ENCODE data around the gene BBLN. TPM values are rescaled to one million over a fixed set of nuclear protein-coding genes. Genes with fewer than 3 reads are reported as not detected.

Gene BBLN
- polyA plus RNA-seq, 2 donors = 77.5 to 104 TPM

DNA sequence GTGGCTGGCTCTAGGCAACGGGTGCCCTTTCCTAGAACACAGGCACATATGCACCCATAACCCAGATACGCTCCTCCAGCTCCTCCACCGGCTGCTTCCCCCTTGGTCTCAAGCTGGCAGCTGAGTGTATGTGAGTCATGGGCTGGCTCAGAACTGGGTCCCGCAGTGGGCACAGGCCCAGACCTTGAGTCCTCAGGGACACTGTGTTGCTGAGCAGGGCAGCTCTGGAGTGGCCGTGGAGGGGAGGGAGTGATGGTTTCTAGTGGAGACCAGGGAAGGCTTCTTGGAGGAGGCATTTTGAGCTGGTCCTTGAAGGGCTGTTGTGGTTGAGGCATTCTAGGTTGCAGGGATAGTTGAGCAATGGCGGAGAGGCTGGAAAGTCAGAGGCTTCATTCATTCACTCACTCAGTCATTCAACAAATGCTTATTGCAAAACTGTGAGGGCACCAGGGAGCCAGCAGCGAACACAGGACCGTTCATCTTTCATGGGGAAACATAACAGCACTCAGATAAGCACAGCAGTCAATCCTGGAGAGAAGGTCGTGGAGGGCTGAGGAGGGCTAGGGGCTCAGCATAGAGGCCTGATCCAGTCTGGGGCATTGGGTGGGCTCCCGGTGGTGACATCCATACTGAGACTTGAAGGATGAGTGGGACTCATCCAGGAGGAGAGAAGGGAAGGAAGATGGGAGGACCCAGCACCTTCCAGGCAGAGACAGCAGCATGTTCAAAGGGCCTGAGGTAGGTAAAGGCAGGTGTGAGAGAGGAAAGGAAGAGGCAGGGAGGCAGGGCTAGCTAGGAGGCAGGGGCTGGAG lies 2.4 kb downstream of the BBLN start:
- WGBS, 2 donors = 70 to 76% methylated on average over 10 of the region's 10 CpGs
- Histone ChIP-seq H3K9me3 (ENCODE audit: control insufficient read depth in 2 of 2, insufficient read depth in 1 of 2, low read depth in 1 of 2, low read length in 1 of 2) (no peaks in the 10 kb centered on the region), H3K36me3 (ENCODE audit: control insufficient read depth in 2 of 2, insufficient read depth in 2 of 2, low read length in 1 of 2) (peaks cover 22 to 42% of the 10 kb centered on the region in 2 donors), H3K27me3 (ENCODE audit: control insufficient read depth in 1 of 2, insufficient read depth in 2 of 2, low read length in 2 of 2) (no peaks in the 10 kb centered on the region), H3K4me1 (ENCODE audit: control insufficient read depth in 2 of 2, insufficient read depth in 2 of 2, low read length in 1 of 2) (peaks cover 3 to 9% of the 10 kb centered on the region in 2 donors), H3K27ac (ENCODE audit: low read depth in 2 of 2, low read length in 1 of 2) (no peak overlapping the region), H3K4me3 (ENCODE audit: low read depth in 1 of 2, low read length in 2 of 2) (no peak overlapping the region)

- WGBS, 2 donors = 86 to 94% methylated on average over 6 of the region's 6 CpGs
- H3K36me3 ChIP-seq (ENCODE audit: control insufficient read depth in 2 of 2, insufficient read depth in 2 of 2, low read length in 1 of 2) = peaks cover 26 to 46% of the 10 kb centered on the region in 2 donors
- no peak overlapping the region for H3K4me3 ChIP-seq (ENCODE audit: low read depth in 1 of 2, low read length in 2 of 2)
- no peaks in the 10 kb centered on the region for H3K27me3 ChIP-seq (ENCODE audit: control insufficient read depth in 1 of 2, insufficient read depth in 2 of 2, low read length in 2 of 2)
- H3K27ac ChIP-seq (ENCODE audit: low read depth in 2 of 2, low read length in 1 of 2) = no peak overlapping the region
- H3K9me3 ChIP-seq (ENCODE audit: control insufficient read depth in 2 of 2, insufficient read depth in 1 of 2, low read depth in 1 of 2, low read length in 1 of 2) = no peaks in the 10 kb centered on the region
- H3K4me1 ChIP-seq (ENCODE audit: control insufficient read depth in 2 of 2, insufficient read depth in 2 of 2, low read length in 1 of 2) = peaks cover 3 to 9% of the 10 kb centered on the region in 2 donors
Observed at GRCh38 chr9:128163027-128163515, 3.0 kb downstream of the BBLN start.

GRCh38 chr9:128163523-128164306 lies 3.6 kb downstream of the BBLN start:
- 91 to 95% methylated on average over 10 of the region's 10 CpGs for WGBS, 2 donors
- H3K4me3 ChIP-seq (ENCODE audit: low read depth in 1 of 2, low read length in 2 of 2) = no peak overlapping the region
- no peaks in the 10 kb centered on the region for H3K27me3 ChIP-seq (ENCODE audit: control insufficient read depth in 1 of 2, insufficient read depth in 2 of 2, low read length in 2 of 2)
- no peaks in the 10 kb centered on the region for H3K9me3 ChIP-seq (ENCODE audit: control insufficient read depth in 2 of 2, insufficient read depth in 1 of 2, low read depth in 1 of 2, low read length in 1 of 2)
- H3K36me3 ChIP-seq (ENCODE audit: control insufficient read depth in 2 of 2, insufficient read depth in 2 of 2, low read length in 1 of 2) = peaks cover 29 to 50% of the 10 kb centered on the region in 2 donors
- H3K27ac ChIP-seq (ENCODE audit: low read depth in 2 of 2, low read length in 1 of 2) = no peak overlapping the region
- H3K4me1 ChIP-seq (ENCODE audit: control insufficient read depth in 2 of 2, insufficient read depth in 2 of 2, low read length in 1 of 2) = peaks cover 3 to 9% of the 10 kb centered on the region in 2 donors

GRCh38 chr9:128164307-128164885 lies 4.3 kb downstream of the BBLN start:
- Histone ChIP-seq H3K9me3 (ENCODE audit: control insufficient read depth in 2 of 2, insufficient read depth in 1 of 2, low read depth in 1 of 2, low read length in 1 of 2) (no peaks in the 10 kb centered on the region), H3K4me1 (ENCODE audit: control insufficient read depth in 2 of 2, insufficient read depth in 2 of 2, low read length in 1 of 2) (peaks cover 3 to 9% of the 10 kb centered on the region in 2 donors), H3K27ac (ENCODE audit: low read depth in 2 of 2, low read length in 1 of 2) (peak overlapping the region in 1 of 2 donors; percentile 24), H3K4me3 (ENCODE audit: low read depth in 1 of 2, low read length in 2 of 2) (no peak overlapping the region), H3K27me3 (ENCODE audit: control insufficient read depth in 1 of 2, insufficient read depth in 2 of 2, low read length in 2 of 2) (no peaks in the 10 kb centered on the region), H3K36me3 (ENCODE audit: control insufficient read depth in 2 of 2, insufficient read depth in 2 of 2, low read length in 1 of 2) (peaks cover 36 to 57% of the 10 kb centered on the region in 2 donors)
- WGBS, 2 donors = 65 to 68% methylated on average over 14 of the region's 14 CpGs

DNA sequence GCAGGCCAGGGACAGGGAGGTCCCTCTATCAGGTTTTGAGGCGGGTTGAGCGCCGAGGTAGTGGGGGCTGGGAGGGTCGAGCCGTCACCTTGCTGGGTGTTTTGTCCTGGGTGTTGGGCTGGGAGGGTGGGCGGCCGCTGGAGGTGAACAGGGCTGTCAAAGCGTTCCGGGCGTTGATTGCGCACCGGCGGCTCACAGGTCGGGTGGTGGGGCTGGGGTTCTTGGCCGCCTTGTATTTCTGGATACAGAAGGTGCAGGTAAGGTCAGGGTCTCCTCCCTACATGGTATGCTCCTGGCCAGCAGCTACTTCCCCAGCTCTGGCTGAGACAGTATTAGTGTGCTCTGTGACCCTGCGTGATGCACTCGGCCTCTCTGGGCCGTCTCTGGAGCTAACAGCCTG lies 6.1 kb downstream of the BBLN start:
- Histone ChIP-seq H3K36me3 (ENCODE audit: control insufficient read depth in 2 of 2, insufficient read depth in 2 of 2, low read length in 1 of 2) (peaks cover 42 to 63% of the 10 kb centered on the region in 2 donors), H3K4me3 (ENCODE audit: low read depth in 1 of 2, low read length in 2 of 2) (no peak overlapping the region), H3K27me3 (ENCODE audit: control insufficient read depth in 1 of 2, insufficient read depth in 2 of 2, low read length in 2 of 2) (no peaks in the 10 kb centered on the region), H3K27ac (ENCODE audit: low read depth in 2 of 2, low read length in 1 of 2) (no peak overlapping the region), H3K4me1 (ENCODE audit: control insufficient read depth in 2 of 2, insufficient read depth in 2 of 2, low read length in 1 of 2) (peaks cover 0 to 2% of the 10 kb centered on the region in 2 donors), H3K9me3 (ENCODE audit: control insufficient read depth in 2 of 2, insufficient read depth in 1 of 2, low read depth in 1 of 2, low read length in 1 of 2) (no peaks in the 10 kb centered on the region)
- 96 to 97% methylated on average over 18 of the region's 18 CpGs for WGBS, 2 donors

DNA sequence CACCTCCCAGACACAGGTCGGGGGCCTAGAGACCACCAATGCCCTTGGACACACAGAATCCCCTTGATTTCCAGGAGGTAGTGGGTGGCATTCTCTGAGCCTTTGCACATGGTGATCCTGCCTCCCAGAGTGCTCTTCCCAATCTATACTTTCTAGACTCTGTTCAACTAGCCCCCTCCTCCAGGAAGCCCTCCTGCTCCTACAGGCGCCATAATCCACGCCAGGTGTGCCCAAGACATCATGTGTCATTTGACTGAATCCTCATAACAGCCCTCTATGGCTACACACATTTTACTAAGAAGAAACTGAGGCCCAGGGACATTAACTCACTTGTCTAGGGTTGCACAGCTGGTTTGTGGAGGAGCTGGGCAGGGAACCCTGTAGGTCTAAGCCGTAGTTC lies 7.1 kb downstream of the BBLN start:
- Histone ChIP-seq H3K27ac (ENCODE audit: low read depth in 2 of 2, low read length in 1 of 2) (no peak overlapping the region), H3K4me1 (ENCODE audit: control insufficient read depth in 2 of 2, insufficient read depth in 2 of 2, low read length in 1 of 2) (peaks cover 0 to 2% of the 10 kb centered on the region in 2 donors), H3K4me3 (ENCODE audit: low read depth in 1 of 2, low read length in 2 of 2) (no peak overlapping the region), H3K36me3 (ENCODE audit: control insufficient read depth in 2 of 2, insufficient read depth in 2 of 2, low read length in 1 of 2) (peaks cover 42 to 61% of the 10 kb centered on the region in 2 donors), H3K9me3 (ENCODE audit: control insufficient read depth in 2 of 2, insufficient read depth in 1 of 2, low read depth in 1 of 2, low read length in 1 of 2) (no peaks in the 10 kb centered on the region), H3K27me3 (ENCODE audit: control insufficient read depth in 1 of 2, insufficient read depth in 2 of 2, low read length in 2 of 2) (no peaks in the 10 kb centered on the region)
- 94 to 98% methylated on average over 4 of the region's 4 CpGs for WGBS, 2 donors

DNA sequence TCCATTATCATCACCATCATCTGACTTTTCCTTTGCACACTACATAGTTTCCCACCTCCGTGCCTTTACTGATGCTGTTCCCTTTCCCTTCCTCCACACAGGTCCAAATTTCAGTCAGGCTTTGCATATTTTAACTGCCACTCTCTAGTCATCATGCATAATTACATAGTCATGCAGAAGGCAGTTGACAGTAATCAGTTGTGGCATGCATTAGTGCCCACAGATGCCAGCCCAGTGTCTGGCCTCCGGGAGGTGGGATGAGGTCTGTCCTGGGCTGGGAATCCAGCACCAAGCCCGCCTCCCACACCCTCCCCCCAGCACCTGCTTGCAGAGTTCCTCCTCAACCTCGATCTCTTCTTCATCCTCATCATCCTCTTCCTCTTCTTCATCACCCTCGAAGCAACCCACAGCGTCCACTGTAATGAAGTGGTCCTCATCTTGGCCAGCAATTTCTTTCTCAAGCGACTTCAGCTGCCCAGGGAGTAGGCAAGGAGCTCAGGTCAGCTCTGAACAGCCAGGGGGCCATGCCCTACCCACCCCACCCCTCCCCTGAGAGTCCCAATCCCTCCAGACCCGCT lies 8.8 kb downstream of the BBLN start:
- Histone ChIP-seq H3K36me3 (ENCODE audit: control insufficient read depth in 2 of 2, insufficient read depth in 2 of 2, low read length in 1 of 2) (peaks cover 41 to 48% of the 10 kb centered on the region in 2 donors), H3K27ac (ENCODE audit: low read depth in 2 of 2, low read length in 1 of 2) (no peak overlapping the region), H3K4me1 (ENCODE audit: control insufficient read depth in 2 of 2, insufficient read depth in 2 of 2, low read length in 1 of 2) (peaks cover 0 to 2% of the 10 kb centered on the region in 2 donors), H3K27me3 (ENCODE audit: control insufficient read depth in 1 of 2, insufficient read depth in 2 of 2, low read length in 2 of 2) (no peaks in the 10 kb centered on the region), H3K4me3 (ENCODE audit: low read depth in 1 of 2, low read length in 2 of 2) (no peak overlapping the region), H3K9me3 (ENCODE audit: control insufficient read depth in 2 of 2, insufficient read depth in 1 of 2, low read depth in 1 of 2, low read length in 1 of 2) (no peaks in the 10 kb centered on the region)
- 86 to 90% methylated on average over 8 of the region's 8 CpGs for WGBS, 2 donors

DNA sequence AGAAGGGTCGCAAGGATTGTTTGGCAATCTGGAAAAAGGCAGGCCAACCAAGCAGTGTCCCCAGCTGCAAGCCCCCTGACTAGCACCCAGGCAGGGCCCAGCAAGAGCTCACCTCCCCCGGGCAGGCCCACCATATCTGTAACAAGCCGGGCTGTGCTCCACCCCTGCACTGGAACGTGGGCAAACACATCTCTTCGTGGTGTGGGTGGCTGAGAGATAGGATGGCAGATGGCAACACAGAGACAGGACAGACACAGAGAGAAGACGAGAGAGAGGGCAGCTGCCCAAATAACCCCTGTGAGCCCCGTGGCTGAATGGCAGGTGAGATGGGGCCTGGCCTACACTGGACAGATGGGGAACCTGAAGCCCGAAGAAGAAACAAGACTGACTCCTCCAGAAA lies 9.4 kb downstream of the BBLN start:
- WGBS, 2 donors = 87 to 89% methylated on average over 8 of the region's 8 CpGs
- no peak overlapping the region for H3K4me3 ChIP-seq (ENCODE audit: low read depth in 1 of 2, low read length in 2 of 2)
- H3K27ac ChIP-seq (ENCODE audit: low read depth in 2 of 2, low read length in 1 of 2) = no peak overlapping the region
- no peaks in the 10 kb centered on the region for H3K9me3 ChIP-seq (ENCODE audit: control insufficient read depth in 2 of 2, insufficient read depth in 1 of 2, low read depth in 1 of 2, low read length in 1 of 2)
- H3K4me1 ChIP-seq (ENCODE audit: control insufficient read depth in 2 of 2, insufficient read depth in 2 of 2, low read length in 1 of 2) = peaks cover 0 to 2% of the 10 kb centered on the region in 2 donors
- no peaks in the 10 kb centered on the region for H3K27me3 ChIP-seq (ENCODE audit: control insufficient read depth in 1 of 2, insufficient read depth in 2 of 2, low read length in 2 of 2)
- H3K36me3 ChIP-seq (ENCODE audit: control insufficient read depth in 2 of 2, insufficient read depth in 2 of 2, low read length in 1 of 2) = peaks cover 42 to 45% of the 10 kb centered on the region in 2 donors

DNA sequence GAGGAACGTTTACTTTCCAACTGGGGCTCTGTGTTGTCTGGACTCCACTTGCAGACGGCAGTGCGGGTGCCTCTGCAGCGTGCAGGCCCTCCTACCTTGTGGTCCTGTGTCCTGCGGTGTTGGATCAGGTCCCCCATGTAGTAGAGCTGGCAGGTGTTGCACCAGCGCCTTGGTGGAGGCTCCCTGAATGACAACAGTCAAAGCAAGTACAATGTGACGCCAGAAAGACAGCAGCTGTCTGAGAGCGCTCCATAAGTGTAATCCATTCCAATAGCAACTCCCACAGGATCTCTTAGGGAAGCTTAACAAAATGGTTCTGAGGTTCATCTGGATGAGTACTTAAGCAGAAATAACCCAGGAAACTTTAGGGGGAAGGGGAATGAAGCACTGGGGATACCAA lies 9.9 kb downstream of the BBLN start:
- 92 to 93% methylated on average over 8 of the region's 8 CpGs for WGBS, 2 donors
- H3K36me3 ChIP-seq (ENCODE audit: control insufficient read depth in 2 of 2, insufficient read depth in 2 of 2, low read length in 1 of 2) = peaks cover 42 to 43% of the 10 kb centered on the region in 2 donors
- no peak overlapping the region for H3K4me3 ChIP-seq (ENCODE audit: low read depth in 1 of 2, low read length in 2 of 2)

More for the DNA sequence above, 9.9 kb downstream of the BBLN start:
- Histone ChIP-seq H3K27me3 (ENCODE audit: control insufficient read depth in 1 of 2, insufficient read depth in 2 of 2, low read length in 2 of 2) (no peaks in the 10 kb centered on the region), H3K4me1 (ENCODE audit: control insufficient read depth in 2 of 2, insufficient read depth in 2 of 2, low read length in 1 of 2) (peaks cover 0 to 2% of the 10 kb centered on the region in 2 donors), H3K27ac (ENCODE audit: low read depth in 2 of 2, low read length in 1 of 2) (no peak overlapping the region), H3K9me3 (ENCODE audit: control insufficient read depth in 2 of 2, insufficient read depth in 1 of 2, low read depth in 1 of 2, low read length in 1 of 2) (no peaks in the 10 kb centered on the region)
